Endometrial microvascular endothelial cells (primary cell): Measurements from ENCODE around the gene PLA2G4D. TPM values are rescaled to one million over a fixed set of nuclear protein-coding genes. Genes with fewer than 3 reads are reported as not detected.

ENCODE experiments used
- in situ Hi-C: cut with HindIII; loops from 2 replicates; pipeline ENCODE4 v1.10.0; 2017; ENCODE audit warnings: low sequenced_read_pairs, low pct_unique_long_range_greater_than_20kb; ENCODE audit errors: inconsistent ontology term
- total RNA-seq: library from RNA; depleted of rRNA; stranded (reverse); fragments of >200 nt; gene quantifications from one replicate; pipeline ENCODE4 v1.2.3, GENCODE V29; 2015; ENCODE audit errors: inconsistent ontology term

Gene PLA2G4D
- total RNA-seq, 1 donor from 2014 or later: not detected

- in situ Hi-C loops: no loop called here
Measured at GRCh38 chr15:42038401-42038800, 56.0 kb downstream of the PLA2G4D start.

- in situ Hi-C loops: no loop called here
Measured at GRCh38 chr15:42037656-42038055, 56.7 kb downstream of the PLA2G4D start.

GRCh38 chr15:42036966-42037365, 57.4 kb downstream of the PLA2G4D start:
- in situ Hi-C loops: no loop called here

- in situ Hi-C loops: no loop called here
Measured at GRCh38 chr15:42036112-42036905, 58.1 kb downstream of the PLA2G4D start.

- in situ Hi-C loops: no loop called here
Measured at GRCh38 chr15:42035435-42035761, 59.0 kb downstream of the PLA2G4D start.

GRCh38 chr15:42034628-42035434, 59.5 kb downstream of the PLA2G4D start:
- in situ Hi-C loops: no loop called here

- in situ Hi-C loops: no loop called here
Measured at GRCh38 chr15:42033214-42033873, 61.0 kb downstream of the PLA2G4D start.

GRCh38 chr15:42032376-42033213, 61.8 kb downstream of the PLA2G4D start:
- in situ Hi-C loops: no loop called here

- in situ Hi-C loops: no loop called here
Measured at GRCh38 chr15:42031198-42031915, 63.0 kb downstream of the PLA2G4D start.

- in situ Hi-C loops: no loop called here
Measured at GRCh38 chr15:42027521-42027920, 66.8 kb downstream of the PLA2G4D start.

GRCh38 chr15:42024303-42024702, 70.1 kb downstream of the PLA2G4D start:
- in situ Hi-C loops: no loop called here

- in situ Hi-C loops: no loop called here
Measured at GRCh38 chr15:42021593-42021992, 72.8 kb downstream of the PLA2G4D start.

GRCh38 chr15:42020713-42021273, 73.6 kb downstream of the PLA2G4D start, which contains the start of gene PLA2G4E:
TSS of gene PLA2G4E (minus strand) at chr15:42021042. CDS start at chr15:42021030, 12 bp downstream.
- in situ Hi-C loops: no loop called here

- in situ Hi-C loops: no loop called here
Measured at GRCh38 chr15:42018306-42019224, 75.8 kb downstream of the PLA2G4D start.
